GM18520 (cell line): ENCODE results near the gene KLHL17.

Source experiments
- ATAC-seq: cut with Tn5 transposase; IDR thresholded peaks from one replicate; pipeline ENCODE4 v1.9.1; 2021; ENCODE audit not compliant: unreplicated experiment

The KLHL17 gene

GRCh38 chr1:921011-921837 lies 39.2 kb upstream of the KLHL17 start:
- ATAC-seq: no peak

- ATAC-seq: no peak
These were observed 37.0 kb upstream of the KLHL17 start, which contains the start of gene SAMD11 for GRCh38 chr1:923131-923990. Gene SAMD11, plus strand, starts transcription at chr1:923923. Its CDS starts 509 bp downstream, at chr1:924432.

DNA sequence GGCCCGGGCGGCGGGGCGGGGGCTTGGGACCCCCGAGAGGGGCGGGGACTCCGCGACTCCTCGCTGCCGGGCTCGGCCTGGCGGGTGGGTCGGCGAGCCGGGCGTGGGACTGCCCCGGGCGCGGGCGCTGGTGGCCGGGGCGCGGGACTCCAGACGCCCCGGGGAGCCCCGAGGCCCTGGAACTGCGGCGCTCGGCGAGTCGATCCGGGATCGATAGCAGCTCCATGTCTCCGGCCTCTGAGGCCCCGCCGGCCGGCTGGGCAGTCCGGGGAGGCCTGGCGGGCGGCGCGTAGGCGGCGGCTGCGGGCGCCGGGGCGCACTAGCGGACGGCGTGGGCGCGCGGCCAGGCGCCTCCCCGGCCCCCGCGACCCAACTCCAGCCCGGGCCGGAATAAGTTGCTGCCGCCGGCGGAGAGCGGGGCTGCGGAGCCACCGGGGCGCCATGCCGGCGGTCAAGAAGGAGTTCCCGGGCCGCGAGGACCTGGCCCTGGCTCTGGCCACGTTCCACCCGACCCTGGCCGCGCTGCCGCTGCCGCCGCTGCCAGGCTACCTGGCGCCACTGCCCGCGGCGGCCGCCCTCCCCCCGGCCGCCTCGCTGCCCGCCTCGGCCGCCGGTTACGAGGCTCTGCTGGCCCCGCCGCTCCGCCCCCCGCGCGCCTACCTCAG lies 36.3 kb upstream of the KLHL17 start:
- no peak for ATAC-seq

DNA sequence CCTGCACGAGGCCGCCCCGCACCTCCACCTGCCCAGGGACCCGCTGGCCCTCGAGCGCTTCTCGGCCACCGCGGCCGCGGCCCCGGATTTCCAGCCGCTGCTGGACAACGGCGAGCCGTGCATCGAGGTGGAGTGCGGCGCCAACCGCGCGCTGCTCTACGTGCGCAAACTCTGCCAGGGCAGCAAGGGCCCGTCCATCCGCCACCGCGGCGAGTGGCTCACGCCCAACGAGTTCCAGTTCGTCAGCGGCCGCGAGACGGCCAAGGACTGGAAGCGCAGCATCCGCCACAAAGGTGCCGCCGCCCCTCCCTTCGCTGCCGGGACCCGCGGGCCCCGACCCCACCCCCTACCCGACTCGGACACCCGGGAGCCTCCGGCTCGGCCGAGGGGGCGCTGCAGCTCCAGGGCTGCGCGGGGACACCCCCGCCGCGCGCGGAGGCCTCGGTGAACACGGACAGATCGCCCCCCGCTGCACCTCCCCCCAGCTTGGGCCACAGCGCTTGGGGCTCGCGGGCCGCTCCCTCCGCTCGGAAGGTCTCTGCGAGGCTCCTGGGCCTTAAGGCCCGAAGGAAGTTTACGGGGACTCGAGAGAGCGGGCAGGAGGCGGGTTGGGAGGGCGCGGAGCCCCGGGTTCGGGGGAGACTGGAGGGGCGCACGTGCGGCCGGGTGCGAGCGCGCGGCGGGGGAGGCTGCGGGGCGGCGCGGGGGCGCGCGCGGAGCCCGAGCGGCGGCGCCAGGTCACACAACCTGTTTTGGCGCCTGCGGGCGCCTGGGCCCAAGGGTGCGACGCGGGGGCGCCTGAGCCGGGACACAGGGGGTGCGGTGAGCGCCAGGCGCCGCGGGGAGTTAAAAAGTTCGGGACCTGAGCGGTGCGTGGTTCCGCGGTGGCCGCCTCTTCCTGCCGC lies 35.5 kb upstream of the KLHL17 start:
- ATAC-seq: no peak

- ATAC-seq: no peak
These were observed 34.6 kb upstream of the KLHL17 start for GRCh38 chr1:925561-926421.

- ATAC-seq: no peak
These were observed 33.1 kb upstream of the KLHL17 start for GRCh38 chr1:927234-927633.

- ATAC-seq: no peak
These were observed 32.6 kb upstream of the KLHL17 start for GRCh38 chr1:927748-928147.

DNA sequence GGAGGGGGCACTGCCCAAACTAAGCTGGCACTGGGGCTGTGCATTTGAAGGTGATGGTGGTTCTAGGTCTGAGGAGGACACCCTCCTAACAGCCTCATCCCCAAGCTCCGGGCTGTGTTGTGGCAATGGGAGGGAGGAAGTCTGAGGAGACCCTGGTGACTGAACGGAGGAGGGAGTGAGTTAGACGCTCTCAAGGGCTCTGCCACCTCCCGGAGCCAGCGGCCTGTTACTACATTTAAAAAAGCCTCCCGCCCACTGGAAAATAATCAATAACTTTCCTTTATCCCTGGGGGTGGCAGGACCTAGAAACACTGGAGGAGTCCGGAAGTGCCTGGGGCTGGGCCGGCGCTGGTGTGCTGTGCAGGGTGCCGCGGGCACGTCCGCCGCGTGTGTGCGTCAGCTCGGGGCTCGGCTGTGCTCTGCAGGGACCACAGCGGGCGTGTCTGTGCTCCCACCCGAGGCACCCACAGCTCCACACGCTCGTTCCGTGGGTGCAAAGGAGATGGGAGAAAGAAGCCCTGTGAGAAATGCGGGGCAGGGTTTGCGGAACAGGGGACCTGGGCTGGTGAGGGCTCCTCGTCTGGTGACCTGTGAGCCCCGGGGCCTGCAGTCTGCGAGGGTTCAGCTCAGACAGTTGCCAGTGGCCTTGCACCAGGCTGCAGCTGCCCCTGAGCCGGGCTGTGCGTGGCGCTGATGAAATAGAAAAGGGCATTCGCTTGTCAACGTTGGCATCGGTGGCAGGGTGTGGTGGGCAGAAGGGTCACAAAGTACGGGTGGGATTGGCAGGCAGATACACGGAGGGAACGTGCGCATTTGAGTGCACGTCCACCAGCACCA lies 31.3 kb upstream of the KLHL17 start:
- ATAC-seq: no peak

- no peak for ATAC-seq
These were observed 30.4 kb upstream of the KLHL17 start for GRCh38 chr1:929712-930632.

- no peak for ATAC-seq
These were observed 29.7 kb upstream of the KLHL17 start for GRCh38 chr1:930633-931138.

- no peak for ATAC-seq
These were observed 28.8 kb upstream of the KLHL17 start for GRCh38 chr1:931380-932172.

- no peak for ATAC-seq
These were observed 28.2 kb upstream of the KLHL17 start for GRCh38 chr1:932173-932510.

- no peak for ATAC-seq
These were observed 27.4 kb upstream of the KLHL17 start for GRCh38 chr1:932776-933602.

- ATAC-seq: no peak
These were observed 26.8 kb upstream of the KLHL17 start for GRCh38 chr1:933603-933940.

- no peak for ATAC-seq
These were observed 25.2 kb upstream of the KLHL17 start for GRCh38 chr1:934991-935750.
